Esophagus squamous epithelium (tissue), 5 donors: ENCODE results near the gene KIF13A. TPM values are rescaled to one million over a fixed set of nuclear protein-coding genes. Genes with fewer than 3 reads are reported as not detected.

Source experiments
- DNase-seq: peaks from one replicate; lab custom pipeline; 2025; lab: John Stamatoyannopoulos, UW
- H3K27ac ChIP-seq, 4 donors: fragments of 200-600 bp; sonication (generic); one replicate each; pipeline ENCODE4 v1.5.1; 2016 to 2019; ENCODE audit warnings: mild to moderate bottlenecking in 1 of 4
- H3K27me3 ChIP-seq, 4 donors: fragments of 200-600 bp; sonication (generic); 1 replicate in 3 of 4; 2 replicates in 1 of 4; pipeline versions ENCODE4 v1.5.1 to v1.6.0; 2017 to 2021; ENCODE audit warnings: antibody characterized with exemption in 1 of 4
- H3K36me3 ChIP-seq, 3 donors: fragments of 200-600 bp; sonication (generic); one replicate each; pipeline ENCODE4 v1.5.1; 2016 to 2019
- H3K4me1 ChIP-seq, 3 donors: fragments of 200-600 bp; sonication (generic); one replicate each; pipeline ENCODE4 v1.5.1; 2017 to 2019
- H3K4me3 ChIP-seq, 4 donors: fragments of 200-600 bp; sonication (generic); 1 replicate in 3 of 4; 2 replicates in 1 of 4; pipeline ENCODE4 v1.5.1; 2016 to 2019; ENCODE audit warnings: mild to moderate bottlenecking in 2 of 4, moderate library complexity in 1 of 4
- H3K9me3 ChIP-seq, 3 donors: fragments of 200-600 bp; sonication (generic); one replicate each; pipeline ENCODE4 v1.5.1; 2016 to 2019
- POLR2A ChIP-seq, 4 donors: fragments of 450-650 bp; IDR thresholded peaks; one replicate each; pipeline ENCODE4 v1.6.1; 2017; ENCODE audit warnings: antibody characterized with exemption in 4 of 4, mild to moderate bottlenecking in 4 of 4, moderate library complexity in 3 of 4
- WGBS, 2 donors: methylation state at CpG; one replicate each; pipeline ENCODE4 v1.1.5; 2018; 5-methylcytosine and 5-hydroxymethylcytosine counted together
- intact Hi-C: fragments of 100-400 bp; cut with DNase I; formaldehyde crosslinking; loops from one replicate; pipeline ENCODE4 v1.15.0; 2022
- total RNA-seq, 4 donors: library from RNA; depleted of rRNA; stranded (reverse); fragments of >200 nt; gene quantifications; one replicate each; pipeline ENCODE4 v1.1.0, GENCODE V29; 2016
- TF ChIP-seq, protein P1 (sequence below), 6 experiments: fragments of 450-650 bp in 4 of 6; fragments of 200-600 bp in 2 of 6; sonication (generic) in 2 of 6; IDR thresholded peaks; one replicate each; pipeline ENCODE4 v1.5.1; 2016 to 2019; ENCODE audit warnings: antibody characterized with exemption in 6 of 6, mild to moderate bottlenecking in 4 of 6, moderate library complexity in 4 of 6
- donor health status: DM: yes; HTN: yes; CAD: no.

The KIF13A gene
- total RNA-seq, 4 donors from 2014 or later: 18.7 to 34.5 (median 25.0) TPM

DNA sequence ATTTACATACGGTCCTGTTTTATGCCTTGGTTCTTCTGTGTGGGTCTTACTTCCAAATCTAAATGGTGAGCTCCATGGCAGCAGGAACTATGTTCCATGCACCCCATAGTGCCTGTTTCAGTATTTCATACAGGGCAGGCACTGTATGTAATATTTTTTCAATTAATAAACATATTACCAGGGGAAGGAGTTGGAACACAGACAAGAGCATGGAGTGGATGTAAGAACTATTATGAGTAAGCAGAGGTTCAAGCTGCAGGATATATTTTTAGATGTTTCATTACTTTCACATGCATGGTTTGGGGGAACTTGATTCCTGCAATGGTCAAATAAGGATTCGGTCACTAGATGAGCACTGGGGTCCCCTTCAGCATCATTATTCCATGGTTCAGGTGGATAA is 108.3 kb downstream of the KIF13A start:
- TF ChIP-seq, protein P1, sequence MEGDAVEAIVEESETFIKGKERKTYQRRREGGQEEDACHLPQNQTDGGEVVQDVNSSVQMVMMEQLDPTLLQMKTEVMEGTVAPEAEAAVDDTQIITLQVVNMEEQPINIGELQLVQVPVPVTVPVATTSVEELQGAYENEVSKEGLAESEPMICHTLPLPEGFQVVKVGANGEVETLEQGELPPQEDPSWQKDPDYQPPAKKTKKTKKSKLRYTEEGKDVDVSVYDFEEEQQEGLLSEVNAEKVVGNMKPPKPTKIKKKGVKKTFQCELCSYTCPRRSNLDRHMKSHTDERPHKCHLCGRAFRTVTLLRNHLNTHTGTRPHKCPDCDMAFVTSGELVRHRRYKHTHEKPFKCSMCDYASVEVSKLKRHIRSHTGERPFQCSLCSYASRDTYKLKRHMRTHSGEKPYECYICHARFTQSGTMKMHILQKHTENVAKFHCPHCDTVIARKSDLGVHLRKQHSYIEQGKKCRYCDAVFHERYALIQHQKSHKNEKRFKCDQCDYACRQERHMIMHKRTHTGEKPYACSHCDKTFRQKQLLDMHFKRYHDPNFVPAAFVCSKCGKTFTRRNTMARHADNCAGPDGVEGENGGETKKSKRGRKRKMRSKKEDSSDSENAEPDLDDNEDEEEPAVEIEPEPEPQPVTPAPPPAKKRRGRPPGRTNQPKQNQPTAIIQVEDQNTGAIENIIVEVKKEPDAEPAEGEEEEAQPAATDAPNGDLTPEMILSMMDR (IDR thresholded peaks at IDR 0.05): no peak
- TF ChIP-seq POLR2A (IDR thresholded peaks at IDR 0.05): no peak
- no peak for DNase-seq
- no peaks in the 10 kb centered on the region for H3K9me3 ChIP-seq
- H3K4me1 ChIP-seq: peaks cover 9 to 42% (median 19%) of the 10 kb centered on the region in 3 donors
- no peaks in the 10 kb centered on the region for H3K36me3 ChIP-seq
- no peaks in the 10 kb centered on the region for H3K27me3 ChIP-seq
- H3K27ac ChIP-seq: no peak overlapping the region
- 76% methylated on average over 2 of the region's 2 CpGs for WGBS, 2 donors
- intact Hi-C loops: no loop called here
- no peak overlapping the region for H3K4me3 ChIP-seq

DNA sequence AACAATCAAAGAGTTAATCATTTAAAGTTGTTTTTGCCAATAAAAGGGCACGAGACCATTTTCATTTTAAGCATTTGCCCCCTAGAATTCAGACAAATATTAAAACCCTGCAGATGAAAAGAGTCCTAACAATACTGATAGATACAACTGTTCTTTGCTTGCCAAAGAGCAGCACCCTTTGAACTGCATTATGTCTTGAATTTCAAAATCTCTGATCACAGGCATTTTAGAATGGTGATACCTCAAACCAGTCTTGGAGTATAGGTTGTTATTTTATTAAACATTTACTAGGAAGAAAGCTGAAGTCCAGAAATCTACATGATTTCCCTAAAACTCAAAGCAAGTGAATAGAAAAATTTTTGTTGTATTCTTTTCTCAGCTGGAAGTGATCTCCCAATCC is 108.7 kb downstream of the KIF13A start:
- no peaks in the 10 kb centered on the region for H3K27me3 ChIP-seq
- intact Hi-C loops: no loop called here
- TF ChIP-seq, protein P1 (IDR thresholded peaks at IDR 0.05): no peak
- H3K27ac ChIP-seq: peak overlapping the region in 1 of 4 donors; percentile 10
- H3K36me3 ChIP-seq: no peaks in the 10 kb centered on the region
- no peak for DNase-seq
- H3K9me3 ChIP-seq: no peaks in the 10 kb centered on the region
- H3K4me3 ChIP-seq: no peak overlapping the region
- 63 to 67% methylated on average over 1 of the region's 1 CpG for WGBS, 2 donors
- H3K4me1 ChIP-seq: peaks cover 9 to 38% (median 19%) of the 10 kb centered on the region in 3 donors

DNA sequence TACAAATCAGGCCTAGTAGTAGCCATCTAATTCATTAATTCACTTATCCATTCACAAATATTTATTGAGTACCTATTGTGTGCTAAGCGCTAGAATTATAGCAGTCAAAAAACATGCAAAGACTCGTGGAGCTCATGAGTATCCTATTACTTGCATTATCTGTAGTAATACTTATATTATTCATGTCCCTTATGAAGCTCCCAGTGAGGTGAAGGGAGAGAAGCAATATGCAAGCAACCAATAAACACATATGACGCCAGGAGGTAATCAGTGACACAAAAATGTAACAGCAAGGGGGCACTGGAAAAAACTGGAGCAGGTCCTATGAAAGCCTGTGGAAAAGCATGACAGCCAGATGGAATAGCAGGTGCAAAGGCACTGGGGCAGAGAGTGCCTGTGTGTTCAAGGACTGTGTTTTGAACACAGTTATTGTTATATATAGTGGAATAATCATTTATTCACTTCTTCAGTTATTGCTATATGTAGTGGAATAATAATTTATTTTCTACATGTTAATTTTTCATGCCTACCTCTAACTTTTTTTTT is 109.5 kb downstream of the KIF13A start:
- H3K27ac ChIP-seq: peak overlapping the region in 2 of 4 donors; percentile 67 to 70
- 45 to 53% methylated on average over 3 of the region's 3 CpGs for WGBS, 2 donors
- TF ChIP-seq, protein P1 (IDR thresholded peaks at IDR 0.05): no peak
- no peak for TF ChIP-seq POLR2A (IDR thresholded peaks at IDR 0.05)
- no peaks in the 10 kb centered on the region for H3K9me3 ChIP-seq
- H3K27me3 ChIP-seq: no peaks in the 10 kb centered on the region
- DNase-seq: no peak
- no peaks in the 10 kb centered on the region for H3K36me3 ChIP-seq
- H3K4me1 ChIP-seq: peaks cover 9 to 37% (median 19%) of the 10 kb centered on the region in 3 donors
- intact Hi-C loops: no loop called here
- H3K4me3 ChIP-seq: no peak overlapping the region

DNA sequence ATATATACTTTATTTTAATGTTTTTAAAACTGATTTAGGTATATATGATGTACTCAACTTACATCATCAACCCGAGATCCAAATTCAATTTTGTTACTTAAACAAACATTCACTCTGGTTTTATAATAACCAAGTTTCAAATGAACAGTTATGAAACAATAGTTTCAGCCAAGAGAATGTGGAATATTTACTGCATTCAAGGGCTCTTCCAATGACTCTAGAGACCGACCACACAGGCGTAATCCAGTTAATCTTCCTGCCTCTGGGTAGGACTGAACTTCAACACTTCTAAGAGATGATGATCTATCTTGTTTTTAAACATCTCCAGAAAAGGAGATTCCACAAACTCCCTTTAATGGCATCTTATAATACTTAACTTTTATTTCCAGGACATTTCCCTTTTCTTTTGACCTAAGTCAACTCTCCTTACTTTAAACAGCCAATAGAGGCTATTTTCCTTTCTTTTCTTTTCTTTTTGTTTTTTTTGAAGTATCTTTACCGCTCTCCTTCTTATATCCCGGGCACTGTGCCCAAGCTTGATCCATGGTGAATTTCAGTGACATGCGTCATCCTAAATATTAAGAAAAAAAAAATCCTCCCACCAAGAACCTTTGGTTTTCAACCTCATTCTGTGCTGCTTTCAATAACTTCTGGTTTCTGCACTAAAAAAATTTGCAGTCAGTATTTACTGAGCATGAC is 110.1 kb downstream of the KIF13A start:
- no peaks in the 10 kb centered on the region for H3K36me3 ChIP-seq
- no peaks in the 10 kb centered on the region for H3K27me3 ChIP-seq
- peaks cover 9 to 38% (median 19%) of the 10 kb centered on the region in 3 donors for H3K4me1 ChIP-seq
- H3K4me3 ChIP-seq: no peak overlapping the region
- intact Hi-C loops: no loop called here
- TF ChIP-seq, protein P1 (IDR thresholded peaks at IDR 0.05): no peak
- no peak for TF ChIP-seq POLR2A (IDR thresholded peaks at IDR 0.05)
- no peak for DNase-seq
- no peaks in the 10 kb centered on the region for H3K9me3 ChIP-seq
- H3K27ac ChIP-seq: peak overlapping the region; percentile 11 to 70 (median 52)
- WGBS, 2 donors: 32 to 39% methylated on average over 6 of the region's 6 CpGs

DNA sequence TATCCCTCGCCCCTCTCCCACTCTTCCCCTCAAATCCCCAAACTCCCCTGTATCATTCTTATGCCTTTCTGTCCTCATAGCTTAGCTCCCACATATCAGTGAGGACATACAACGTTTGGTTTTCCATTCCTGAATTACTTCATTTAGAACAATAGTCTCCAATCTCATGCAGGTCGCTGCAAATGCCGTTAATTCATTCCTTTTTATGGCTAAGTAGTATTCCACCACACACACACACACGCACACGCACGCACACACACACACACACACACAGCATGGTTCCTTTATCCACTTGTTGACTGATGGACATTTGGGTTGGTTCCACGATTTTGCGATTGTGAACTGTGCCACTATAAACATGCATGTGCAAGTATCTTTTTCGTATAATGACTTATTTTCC is 112.7 kb downstream of the KIF13A start:
- H3K4me3 ChIP-seq: no peak overlapping the region
- peaks cover 9 to 56% (median 19%) of the 10 kb centered on the region in 3 donors for H3K4me1 ChIP-seq
- H3K27ac ChIP-seq: no peak overlapping the region
- H3K27me3 ChIP-seq: no peaks in the 10 kb centered on the region
- TF ChIP-seq, protein P1 (IDR thresholded peaks at IDR 0.05): no peak
- TF ChIP-seq POLR2A (IDR thresholded peaks at IDR 0.05): no peak
- intact Hi-C loops: no loop called here
- no peaks in the 10 kb centered on the region for H3K9me3 ChIP-seq
- H3K36me3 ChIP-seq: no peaks in the 10 kb centered on the region
- WGBS, 2 donors: 72 to 86% methylated on average over 10 of the region's 10 CpGs
- no peak for DNase-seq
